Measurements from ENCODE around the gene TTLL11.

- TF ChIP-seq POLR2A (IDR thresholded peaks at IDR 0.05) (no peak), CTCF (IDR thresholded peaks at IDR 0.05) (no peak)
Measured at GRCh38 chr9:121859646-121860045, 233.5 kb downstream of the TTLL11 start.
